Glutamatergic neuron (in vitro differentiated cells): ENCODE results near the gene ZNF610. TPM values are rescaled to one million over a fixed set of nuclear protein-coding genes. Genes with fewer than 3 reads are reported as not detected.
A peak's percentile ranks its signal among the peaks of the same experiment; 100 is the strongest.

Experiments used
- DNase-seq: peaks from one replicate; pipeline ENCODE4 v3.0.0; 2022
- H3K27ac Mint-ChIP-seq: one replicate; pipeline ENCODE4 v1.8.0; 2020; ENCODE audit warnings: mild to moderate bottlenecking, mixed read lengths, inconsistent platforms; ENCODE audit not compliant: unreplicated experiment
- H3K27me3 Mint-ChIP-seq: one replicate; pipeline ENCODE4 v1.8.0; 2020; ENCODE audit warnings: mild to moderate bottlenecking, moderate library complexity, mixed read lengths, inconsistent platforms; ENCODE audit not compliant: unreplicated experiment
- H3K36me3 Mint-ChIP-seq: one replicate; pipeline ENCODE4 v1.8.0; 2020; ENCODE audit warnings: mild to moderate bottlenecking, mixed read lengths, inconsistent platforms; ENCODE audit not compliant: unreplicated experiment
- H3K4me1 Mint-ChIP-seq: one replicate; pipeline ENCODE4 v1.8.0; 2020; ENCODE audit warnings: mild to moderate bottlenecking, low read depth, mixed read lengths, inconsistent platforms; ENCODE audit not compliant: unreplicated experiment
- H3K4me3 Mint-ChIP-seq: one replicate; pipeline ENCODE4 v1.8.0; 2020; ENCODE audit warnings: mild to moderate bottlenecking, mixed read lengths, inconsistent platforms; ENCODE audit not compliant: unreplicated experiment
- H3K9me3 Mint-ChIP-seq: one replicate; pipeline ENCODE4 v1.8.0; 2020; ENCODE audit warnings: mild to moderate bottlenecking, moderate library complexity, mixed read lengths, inconsistent platforms; ENCODE audit not compliant: unreplicated experiment
- total RNA-seq: library from RNA; stranded (reverse); fragmentation: NEBNext Ultra II Directional; extraction: Animal tissue kit (Norgen Biotek cat#: 25700); gene quantifications from one replicate; pipeline ENCODE4 v1.2.1, GENCODE V29; 2021; ENCODE audit not compliant: unreplicated experiment
- TF ChIP-seq, protein P1 (sequence below): fragments of 200-600 bp; sonication (generic); IDR thresholded peaks from one replicate; pipeline ENCODE4 v1.5.0; 2021; ENCODE audit not compliant: partially characterized antibody, unreplicated experiment

The ZNF610 gene
- total RNA-seq, 1 donor from 2014 or later: 11.6 TPM

DNA sequence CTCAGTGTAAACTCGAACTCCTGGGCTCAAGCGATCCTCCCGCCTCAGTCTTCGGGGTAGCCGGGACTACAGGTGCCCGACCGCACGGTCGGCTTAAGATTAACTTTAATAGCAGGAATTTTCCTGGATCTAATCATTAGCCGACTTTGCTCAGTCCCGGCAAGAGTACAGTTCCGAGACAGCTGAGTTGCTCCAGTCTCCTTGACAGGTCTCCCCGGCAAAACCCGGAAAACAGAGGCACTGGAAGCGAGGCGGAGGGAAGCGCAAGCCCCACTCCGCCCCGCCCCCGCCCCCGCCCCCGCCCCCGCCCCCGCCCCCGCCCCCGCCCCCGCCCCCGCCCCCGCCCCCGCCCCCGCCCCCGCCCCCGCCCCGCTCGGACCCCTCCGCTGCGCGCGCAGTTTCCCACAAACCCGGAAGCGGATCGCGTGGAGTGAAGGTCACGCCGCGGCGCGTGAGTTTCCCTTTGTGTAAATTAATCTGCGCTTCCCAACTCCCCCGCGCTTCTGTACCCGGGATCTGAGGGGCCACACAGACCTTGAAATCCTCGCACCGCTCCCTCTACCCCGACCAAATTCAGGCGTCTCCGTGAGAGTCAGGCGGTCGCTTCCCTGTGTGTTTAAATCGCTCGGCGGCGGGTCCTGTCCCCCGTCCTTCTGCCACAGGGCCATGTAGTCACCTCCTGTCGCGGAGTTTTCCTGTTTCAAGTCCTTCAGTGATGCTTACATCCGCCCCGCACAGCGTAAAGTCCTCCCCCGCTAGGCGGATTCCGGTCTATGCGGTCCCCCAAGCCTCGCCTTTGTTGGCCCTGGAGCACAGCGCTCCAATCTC is 39.1 kb upstream of the ZNF610 start, which contains the start of gene ZNF480:
Gene ZNF480 (plus strand): TSS at position 397 of the 828 bp plus-strand sequence. CDS start 3,244 bp downstream, outside the sequence.
- Mint-ChIP-seq H3K4me3 (peak within 1 kb of the TSS; percentile 98), H3K4me1 (peaks cover 6% of the 10 kb centered on the region), H3K36me3 (peaks cover 32% of the 10 kb centered on the region), H3K27me3 (peaks cover 9% of the 10 kb centered on the region), H3K9me3 (peaks cover 8% of the 10 kb centered on the region), H3K27ac (peak within 1 kb of the TSS; percentile 99)
- TF ChIP-seq, protein P1, sequence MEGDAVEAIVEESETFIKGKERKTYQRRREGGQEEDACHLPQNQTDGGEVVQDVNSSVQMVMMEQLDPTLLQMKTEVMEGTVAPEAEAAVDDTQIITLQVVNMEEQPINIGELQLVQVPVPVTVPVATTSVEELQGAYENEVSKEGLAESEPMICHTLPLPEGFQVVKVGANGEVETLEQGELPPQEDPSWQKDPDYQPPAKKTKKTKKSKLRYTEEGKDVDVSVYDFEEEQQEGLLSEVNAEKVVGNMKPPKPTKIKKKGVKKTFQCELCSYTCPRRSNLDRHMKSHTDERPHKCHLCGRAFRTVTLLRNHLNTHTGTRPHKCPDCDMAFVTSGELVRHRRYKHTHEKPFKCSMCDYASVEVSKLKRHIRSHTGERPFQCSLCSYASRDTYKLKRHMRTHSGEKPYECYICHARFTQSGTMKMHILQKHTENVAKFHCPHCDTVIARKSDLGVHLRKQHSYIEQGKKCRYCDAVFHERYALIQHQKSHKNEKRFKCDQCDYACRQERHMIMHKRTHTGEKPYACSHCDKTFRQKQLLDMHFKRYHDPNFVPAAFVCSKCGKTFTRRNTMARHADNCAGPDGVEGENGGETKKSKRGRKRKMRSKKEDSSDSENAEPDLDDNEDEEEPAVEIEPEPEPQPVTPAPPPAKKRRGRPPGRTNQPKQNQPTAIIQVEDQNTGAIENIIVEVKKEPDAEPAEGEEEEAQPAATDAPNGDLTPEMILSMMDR: no peak
- peak; percentile 82 for DNase-seq

DNA sequence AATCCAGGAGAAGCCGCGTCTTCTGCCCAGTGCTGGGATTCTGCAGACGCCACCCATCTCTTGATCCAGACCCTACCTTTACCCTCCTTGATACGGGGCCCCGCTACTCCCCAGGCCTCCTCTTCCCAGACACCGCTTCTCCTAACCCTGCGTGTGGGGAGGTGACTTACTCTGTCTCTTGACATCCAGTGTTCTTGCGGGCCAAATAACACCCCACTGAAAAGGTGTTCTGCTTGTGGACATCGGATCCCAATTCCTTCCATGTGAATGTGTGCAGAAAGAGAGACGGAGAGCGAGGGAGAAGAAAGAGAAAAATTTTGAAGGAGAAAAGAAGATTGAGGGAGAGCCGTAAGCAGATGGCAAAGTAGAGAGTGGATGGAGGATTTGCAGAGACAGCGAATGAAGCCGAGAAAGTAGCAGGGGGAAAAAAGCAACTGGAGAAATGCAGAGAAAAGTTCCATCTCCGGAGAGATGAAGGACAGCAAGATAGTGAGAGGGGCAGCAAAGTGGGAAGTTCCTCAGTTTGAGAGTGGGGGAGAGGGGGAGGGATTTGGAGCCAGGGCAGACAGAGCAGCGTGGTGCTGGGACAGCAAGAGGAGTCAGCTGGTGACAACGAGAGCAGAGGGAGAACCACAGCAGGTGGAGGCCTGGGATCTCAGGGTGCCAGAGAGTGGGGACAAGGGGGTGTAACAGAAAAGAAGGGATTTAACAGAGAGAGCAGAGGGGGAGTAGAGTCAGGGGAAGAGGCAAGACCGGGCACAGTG is 38.3 kb upstream of the ZNF610 start:
- peaks cover 9% of the 10 kb centered on the region for H3K27me3 Mint-ChIP-seq
- DNase-seq: peak; percentile 31
- peaks cover 6% of the 10 kb centered on the region for H3K4me1 Mint-ChIP-seq
- H3K27ac Mint-ChIP-seq: peak overlapping the region; percentile 99
- H3K36me3 Mint-ChIP-seq: peaks cover 31% of the 10 kb centered on the region
- peak overlapping the region; percentile 98 for H3K4me3 Mint-ChIP-seq
- H3K9me3 Mint-ChIP-seq: peaks cover 8% of the 10 kb centered on the region
- TF ChIP-seq, protein P1: no peak

DNA sequence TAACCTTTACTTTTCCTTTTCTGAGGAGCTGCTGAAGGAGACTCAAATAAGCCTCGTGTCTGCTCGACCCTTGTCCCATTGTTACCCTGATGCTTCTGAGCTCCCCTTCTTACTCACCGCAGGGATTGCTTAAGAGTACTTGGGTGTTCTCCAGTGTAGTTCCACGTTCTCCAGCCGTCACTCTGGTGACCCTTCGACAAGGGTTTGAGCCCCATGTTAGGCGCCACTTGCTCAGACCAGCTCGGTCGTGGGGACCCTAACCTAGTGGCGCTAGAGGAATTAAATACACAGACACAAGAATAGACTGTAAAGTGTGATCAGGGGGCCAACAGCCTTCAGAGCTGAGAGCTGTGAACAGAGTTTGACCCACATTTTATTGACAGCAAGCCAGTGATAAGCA is 28.8 kb upstream of the ZNF610 start:
- TF ChIP-seq, protein P1: no peak
- no peak overlapping the region for H3K27ac Mint-ChIP-seq
- no peaks in the 10 kb centered on the region for H3K4me1 Mint-ChIP-seq
- peaks cover 75% of the 10 kb centered on the region for H3K36me3 Mint-ChIP-seq
- DNase-seq: peak; percentile 45
- H3K4me3 Mint-ChIP-seq: no peak overlapping the region
- peaks cover 20% of the 10 kb centered on the region for H3K9me3 Mint-ChIP-seq
- H3K27me3 Mint-ChIP-seq: peaks cover 5% of the 10 kb centered on the region

DNA sequence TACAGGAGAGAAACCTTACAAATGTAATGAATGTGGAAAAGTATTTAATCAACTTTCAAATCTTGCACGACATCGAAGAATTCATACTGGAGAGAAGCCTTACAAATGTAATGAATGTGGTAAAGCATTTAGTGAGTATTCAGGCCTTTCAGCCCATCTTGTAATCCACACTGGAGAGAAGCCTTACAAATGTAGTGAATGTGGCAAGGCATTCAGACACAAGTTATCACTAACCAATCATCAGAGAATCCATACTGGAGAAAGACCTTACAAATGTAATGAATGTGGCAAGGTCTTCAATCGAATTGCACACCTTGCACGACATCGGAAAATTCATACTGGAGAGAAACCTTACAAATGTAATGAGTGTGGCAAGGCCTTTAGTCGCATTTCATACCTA is 13.6 kb upstream of the ZNF610 start:
- H3K4me3 Mint-ChIP-seq: no peak overlapping the region
- TF ChIP-seq, protein P1: no peak
- H3K27ac Mint-ChIP-seq: no peak overlapping the region
- H3K36me3 Mint-ChIP-seq: peaks cover 84% of the 10 kb centered on the region
- no peak for DNase-seq
- H3K27me3 Mint-ChIP-seq: peaks cover 8% of the 10 kb centered on the region
- peaks cover 59% of the 10 kb centered on the region for H3K9me3 Mint-ChIP-seq
- no peaks in the 10 kb centered on the region for H3K4me1 Mint-ChIP-seq
